SKM-1 treated with dmso at 0.1 percent for 144 hours (cell line): ENCODE measurements around the gene KRTAP9-1.
"Not testable (repeated sequence)": the region's sequence is repeated elsewhere in the genome, so short reads cannot be mapped to it uniquely, and the experiment has no call there.

ENCODE experiments used
- DNase-seq: peaks from one replicate; lab custom pipeline; 2025; ENCODE audit not compliant: unreplicated experiment; lab: John Stamatoyannopoulos, UW

Gene KRTAP9-1, protein sequence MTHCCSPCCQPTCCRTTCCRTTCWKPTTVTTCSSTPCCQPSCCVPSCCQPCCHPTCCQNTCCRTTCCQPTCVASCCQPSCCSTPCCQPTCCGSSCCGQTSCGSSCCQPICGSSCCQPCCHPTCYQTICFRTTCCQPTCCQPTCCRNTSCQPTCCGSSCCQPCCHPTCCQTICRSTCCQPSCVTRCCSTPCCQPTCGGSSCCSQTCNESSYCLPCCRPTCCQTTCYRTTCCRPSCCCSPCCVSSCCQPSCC

GRCh38 chr17:41189837-41190318, at the start of gene KRTAP9-1:
TSS of gene KRTAP9-1 (plus strand) at chr17:41189887. CDS start at chr17:41189887, 0 bp downstream.
- DNase-seq: not testable (repeated sequence)

- no peak for DNase-seq
These were observed 49.1 kb upstream of the KRTAP9-1 start, which contains the start of gene KRTAP4-6 for GRCh38 chr17:41140360-41141131. TSS of gene KRTAP4-6 (minus strand) at chr17:41140544. CDS start at chr17:41140487, 57 bp downstream.

DNA sequence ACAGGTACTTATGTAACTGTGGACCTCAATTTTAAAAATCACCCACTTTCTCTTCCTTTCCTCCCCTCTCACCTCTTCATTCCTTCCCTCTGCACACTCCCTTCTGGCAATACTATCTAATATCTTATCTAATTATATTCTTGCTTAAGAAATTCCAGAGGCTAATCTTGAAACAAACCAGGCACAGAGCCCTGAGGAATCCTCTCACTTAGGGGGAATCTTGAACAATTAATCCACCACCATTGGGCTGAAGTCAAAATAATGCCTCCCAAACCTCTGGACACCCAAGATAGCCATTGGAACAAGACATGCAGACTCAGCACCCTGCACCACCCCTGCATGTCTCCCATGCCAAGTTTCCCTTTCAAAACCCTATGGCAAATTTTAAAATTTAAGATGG, 48.3 kb upstream of the KRTAP9-1 start:
- DNase-seq: no peak

DNA sequence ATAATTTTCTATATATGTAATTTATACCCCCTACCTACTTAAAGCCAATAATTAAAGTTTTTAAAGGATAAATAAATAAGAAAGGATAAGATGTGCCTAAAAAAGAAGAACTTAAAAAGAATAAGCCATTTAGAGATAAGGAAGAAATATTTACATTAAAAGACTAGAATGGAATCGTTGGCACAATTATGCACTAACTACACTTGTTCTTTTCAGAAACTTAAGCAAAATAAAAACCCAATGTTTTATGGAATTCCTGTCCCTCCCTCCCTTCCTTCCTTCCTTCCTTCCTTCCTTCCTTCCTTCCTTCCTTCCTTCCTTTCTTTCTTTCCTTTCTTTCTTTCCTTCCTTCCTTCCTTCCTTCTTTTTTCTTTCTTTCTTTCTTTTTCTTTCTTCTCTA, 44.8 kb upstream of the KRTAP9-1 start:
- DNase-seq: no peak

DNA sequence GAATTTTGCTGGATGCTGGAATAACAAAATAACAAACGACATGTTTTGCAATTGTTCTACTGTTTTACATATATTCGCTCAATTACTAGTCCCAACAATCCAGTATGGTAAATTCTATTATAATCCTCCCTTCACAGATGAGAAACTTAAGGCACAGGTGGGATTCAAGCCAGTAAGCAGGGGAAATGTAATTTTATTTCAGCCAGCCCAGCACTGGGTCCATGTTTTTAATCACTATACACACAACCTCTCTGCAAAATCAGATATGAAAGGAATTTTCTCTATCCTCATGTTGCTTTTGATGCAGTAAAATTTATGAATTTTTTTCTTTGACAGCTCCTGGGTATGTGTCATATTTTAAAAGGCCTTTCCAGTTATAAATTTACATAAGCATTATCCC, 44.4 kb upstream of the KRTAP9-1 start:
- DNase-seq: no peak

- no peak for DNase-seq
These were observed 42.0 kb upstream of the KRTAP9-1 start for GRCh38 chr17:41147531-41148204.

DNA sequence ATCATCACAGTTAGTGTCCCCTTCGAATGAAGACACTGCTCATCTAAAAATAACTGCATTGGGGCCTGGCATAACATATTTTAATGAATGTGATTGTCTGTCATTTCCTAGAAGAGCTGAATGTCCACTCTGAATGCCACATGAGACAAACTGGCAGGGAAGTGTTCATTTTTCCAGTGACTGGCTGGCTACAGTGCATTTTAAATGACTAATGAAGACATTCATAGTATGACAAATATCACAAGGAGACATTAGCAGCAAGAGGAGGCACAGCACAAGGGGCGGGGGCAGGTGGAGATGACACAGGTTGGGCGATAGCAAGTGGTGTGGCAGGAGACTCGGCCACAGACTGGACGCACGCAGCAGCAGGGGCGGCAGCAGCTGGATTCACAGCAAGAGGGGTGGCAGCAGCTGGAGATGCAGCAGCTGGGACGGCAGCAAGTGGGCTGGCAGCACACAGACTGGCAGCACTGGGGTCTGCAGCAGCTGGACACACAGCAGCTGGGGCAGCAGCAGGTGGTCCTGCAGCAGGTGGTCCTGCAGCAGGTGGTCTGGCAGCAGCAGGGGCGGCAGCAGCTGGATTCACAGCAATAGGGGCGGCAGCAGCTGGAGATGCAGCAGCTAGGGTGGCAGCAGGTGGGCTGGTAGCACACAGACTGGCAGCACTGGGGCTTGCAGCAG, 40.6 kb upstream of the KRTAP9-1 start:
- DNase-seq: not testable (repeated sequence)

DNA sequence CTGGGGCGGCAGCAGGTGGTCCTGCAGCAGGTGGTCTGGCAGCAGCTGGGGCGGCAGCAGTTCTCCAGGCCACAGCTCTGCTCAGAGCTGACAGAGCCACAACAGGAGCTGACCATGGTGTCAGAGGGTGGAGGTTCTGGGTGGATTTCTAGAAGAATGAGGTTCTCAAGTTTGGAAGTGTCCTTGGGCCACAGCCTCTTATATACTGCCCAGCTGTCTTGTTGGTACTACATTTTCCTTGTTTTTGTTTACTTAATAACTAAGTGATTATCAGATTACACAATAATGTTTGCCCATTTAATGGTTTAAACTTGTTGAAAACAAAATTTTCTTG, 40.1 kb upstream of the KRTAP9-1 start, which contains the start of gene KRTAP4-5:
Gene KRTAP4-5, minus strand, starts transcription at position 174 of the 334 bp plus-strand sequence. Its CDS starts 58 bp downstream, at position 116.
- no peak for DNase-seq

GRCh38 chr17:41150026-41150425, 39.7 kb upstream of the KRTAP9-1 start:
- no peak for DNase-seq

DNA sequence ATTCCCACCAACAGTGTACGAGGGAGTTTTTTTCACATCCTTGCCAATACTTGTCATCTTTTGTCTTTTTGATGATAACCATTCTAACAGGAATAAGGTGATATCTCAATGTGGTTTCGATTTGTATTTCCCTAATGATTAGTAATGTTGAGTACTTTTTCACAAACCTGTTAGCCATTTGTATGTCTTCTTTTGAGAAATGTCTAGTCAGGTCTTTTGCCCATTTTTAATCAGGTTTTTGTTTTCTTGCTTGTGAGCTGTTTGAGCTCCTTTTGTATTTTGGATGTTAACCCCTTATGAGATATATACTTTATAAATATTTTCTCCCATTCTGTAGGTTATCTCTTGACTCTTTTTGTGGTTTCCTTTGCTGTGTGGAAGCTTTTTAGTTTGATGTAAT, 38.2 kb upstream of the KRTAP9-1 start:
- DNase-seq: no peak

GRCh38 chr17:41153856-41154255, 35.8 kb upstream of the KRTAP9-1 start:
- DNase-seq: no peak

GRCh38 chr17:41160190-41160589, 29.5 kb upstream of the KRTAP9-1 start:
- DNase-seq: not testable (repeated sequence)

DNA sequence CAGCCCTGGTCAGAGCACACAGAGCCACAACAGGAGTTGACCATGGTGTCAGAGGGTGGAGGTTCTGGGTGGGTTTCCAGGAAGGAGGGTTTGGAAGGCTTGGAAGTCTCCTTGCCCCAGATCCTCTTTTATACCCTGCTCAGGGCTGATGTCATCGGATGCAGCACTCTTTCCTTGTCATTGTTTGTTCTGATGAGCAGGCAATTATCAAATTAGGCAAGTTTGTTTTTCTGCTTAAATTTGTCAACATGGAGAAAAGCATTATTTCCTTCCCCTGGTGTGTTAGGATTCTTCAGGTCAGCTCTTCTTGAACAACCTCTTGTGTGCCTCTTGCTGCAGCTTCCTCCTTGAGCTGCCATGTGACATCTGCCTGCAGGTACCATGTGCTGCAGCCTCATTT, 29.0 kb upstream of the KRTAP9-1 start, which contains the start of gene KRTAP4-4:
Gene KRTAP4-4, minus strand, starts transcription at position 101 of the 400 bp plus-strand sequence. Its CDS starts 57 bp downstream, at position 44.
- DNase-seq: no peak

DNA sequence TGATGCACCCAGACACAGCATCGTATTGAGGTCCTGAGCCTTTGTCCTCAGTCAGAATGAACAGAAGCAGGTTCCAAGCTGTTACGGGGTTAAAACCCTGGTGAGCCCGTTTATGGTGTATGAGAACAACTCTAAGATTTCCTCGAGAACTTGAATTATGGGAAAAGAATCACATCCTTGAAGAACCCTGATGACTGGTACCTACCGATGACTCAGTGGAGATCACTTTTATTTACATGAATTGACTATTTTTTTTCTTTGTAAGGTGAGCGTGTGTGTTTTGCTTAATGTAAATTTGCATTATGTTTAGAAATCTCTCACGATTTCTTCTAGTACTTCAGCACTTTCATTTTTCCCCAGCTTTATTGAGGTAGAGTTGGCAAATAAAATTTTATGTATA, 25.9 kb upstream of the KRTAP9-1 start:
- DNase-seq: no peak

GRCh38 chr17:41167561-41167960, 22.1 kb upstream of the KRTAP9-1 start:
- DNase-seq: no peak

DNA sequence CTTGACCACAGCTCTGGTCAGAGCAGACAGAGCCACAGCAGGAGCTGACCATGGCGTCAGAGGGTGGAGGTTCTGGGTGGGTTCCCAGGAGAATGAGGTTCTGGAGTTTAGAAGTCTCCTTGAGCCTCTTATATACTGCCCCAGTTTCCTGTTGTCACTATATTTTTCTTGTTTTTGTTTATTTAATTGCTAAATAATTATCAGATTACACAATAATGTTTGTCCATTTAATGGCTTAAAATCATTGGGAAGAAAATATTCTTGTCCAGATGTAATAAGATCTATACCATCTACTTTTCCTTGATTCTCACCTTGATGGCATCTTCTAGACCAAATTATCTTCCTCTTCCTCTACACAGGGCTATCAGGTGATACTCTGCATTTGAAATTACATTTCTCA, 21.6 kb upstream of the KRTAP9-1 start, which contains the start of gene KRTAP4-3:
Gene KRTAP4-3, minus strand, starts transcription at position 101 of the 400 bp plus-strand sequence. Its CDS starts 49 bp downstream, at position 52.
- no peak for DNase-seq

GRCh38 chr17:41171886-41172285, 17.8 kb upstream of the KRTAP9-1 start:
- DNase-seq: no peak

GRCh38 chr17:41176744-41177387, 12.8 kb upstream of the KRTAP9-1 start:
- DNase-seq: peak; percentile 2

DNA sequence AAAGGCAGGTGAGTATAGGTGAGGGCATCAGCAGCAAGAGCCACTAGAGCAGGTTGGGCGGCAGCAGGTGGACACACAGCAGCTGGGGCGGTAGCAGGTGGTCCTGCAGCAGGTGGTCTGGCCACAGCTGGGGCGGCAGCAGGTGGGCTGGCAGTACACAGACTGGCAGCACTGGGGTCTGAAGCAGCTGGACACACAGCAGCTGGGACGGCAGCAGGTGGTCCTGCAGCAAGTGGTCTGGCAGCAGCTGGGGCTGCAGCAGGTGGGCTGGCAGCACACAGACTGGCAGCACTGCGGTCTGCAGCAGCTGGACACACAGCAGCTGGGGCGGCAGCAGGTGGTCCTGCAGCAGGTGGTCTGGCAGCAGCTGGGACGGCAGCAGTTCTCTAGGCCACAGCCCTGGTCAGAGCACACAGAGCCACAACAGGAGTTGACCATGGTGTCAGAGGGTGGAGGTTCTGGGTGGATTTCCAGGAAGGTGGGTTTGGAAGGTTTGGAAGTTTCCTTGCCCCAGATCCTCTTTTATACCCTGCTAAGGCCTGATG, 11.9 kb upstream of the KRTAP9-1 start, which contains the start of gene KRTAP4-2:
Gene KRTAP4-2, minus strand, starts transcription at position 495 of the 545 bp plus-strand sequence. Its CDS starts 57 bp downstream, at position 438.
- DNase-seq: no peak

DNA sequence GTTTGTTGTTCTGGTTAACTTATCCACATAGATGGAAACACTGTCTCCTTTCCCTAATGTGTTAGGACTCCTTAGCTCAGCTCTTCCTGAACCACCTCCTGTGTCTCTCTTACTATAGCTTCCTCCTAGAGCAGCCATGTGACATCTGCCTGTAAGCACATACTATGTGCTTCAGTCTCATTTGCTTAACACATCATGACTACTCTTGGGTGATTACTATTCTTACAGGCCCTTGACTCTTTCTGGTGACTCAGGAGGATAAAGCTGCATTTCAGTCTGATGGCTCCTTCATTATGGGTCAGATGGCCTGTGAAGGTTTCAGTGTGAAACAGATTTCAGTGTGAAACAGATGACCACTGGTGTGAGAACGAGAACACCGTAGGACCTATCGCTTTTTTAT, 11.3 kb upstream of the KRTAP9-1 start:
- no peak for DNase-seq
